H1 (cell line): Measurements from ENCODE around the gene PLCL2. TPM values are rescaled to one million over a fixed set of nuclear protein-coding genes. Genes with fewer than 3 reads are reported as not detected.

Experiments used
- CTCF ChIA-PET: fragments of 300-600 bp; sonication (Branson Sonifier 250); formaldehyde crosslinking; loops from one replicate; lab custom pipeline; 2021; ENCODE audit not compliant: partially characterized antibody; lab: Charles Lee
- POLR2A ChIA-PET: fragments of 300-600 bp; sonication (Branson Sonifier 250); formaldehyde crosslinking; loops from one replicate; lab custom pipeline; 2021; ENCODE audit warnings: inconsistent platforms; ENCODE audit not compliant: partially characterized antibody; lab: Charles Lee
- DNase-seq, 2 experiments: peaks; one replicate each; pipeline versions ENCODE4 v3.0.0 to v3.0.0-alpha.2; 2010 to 2022; ENCODE audit warnings: low spot score in 2 of 2, low read depth in 1 of 2, mixed read lengths in 1 of 2
- FAIRE-seq: peaks from 2 replicates; lab custom pipeline; 2011; peaks lifted over from hg19 to GRCh38; lab: Jason Lieb, UNC
- H2AFZ ChIP-seq: 2 replicates; pipeline ENCODE4 v1.8.1; 2012; ENCODE audit warnings: low read length, inconsistent platforms
- H2AK5ac ChIP-seq: 2 replicates; pipeline ENCODE4 v1.6.1; 2013; ENCODE audit warnings: low read depth, low read length
- H2BK120ac ChIP-seq: replicated peaks from 2 replicates; pipeline ENCODE3; 2013; ENCODE audit warnings: low read depth, low read length, inconsistent platforms
- H2BK12ac ChIP-seq: 2 replicates; pipeline ENCODE4 v1.6.1; 2013; ENCODE audit warnings: low read depth, low read length
- H2BK15ac ChIP-seq: 2 replicates; pipeline ENCODE4 v1.6.1; 2013; ENCODE audit warnings: low read length
- H2BK20ac ChIP-seq: 2 replicates; pipeline ENCODE4 v1.6.1; 2013; ENCODE audit warnings: low read length
- H2BK5ac ChIP-seq: 2 replicates; pipeline ENCODE4 v1.6.1; 2013; ENCODE audit warnings: low read depth, low read length
- H3K14ac ChIP-seq: 2 replicates; pipeline ENCODE4 v1.6.1; 2013; ENCODE audit warnings: inconsistent platforms; ENCODE audit not compliant: insufficient read length
- H3K18ac ChIP-seq: 2 replicates; pipeline ENCODE4 v1.6.1; 2013; ENCODE audit warnings: low read length; ENCODE audit errors: extremely low read depth
- H3K23ac ChIP-seq: 2 replicates; pipeline ENCODE4 v1.6.1; 2013; ENCODE audit warnings: inconsistent platforms; ENCODE audit not compliant: insufficient read length
- H3K23me2 ChIP-seq: 2 replicates; pipeline ENCODE4 v1.6.1; 2013; ENCODE audit warnings: low read depth, low read length
- H3K27ac ChIP-seq: 2 replicates; pipeline ENCODE4 v1.6.1; 2011; ENCODE audit warnings: low read depth, low read length, inconsistent platforms
- H3K27me3 ChIP-seq, 4 experiments: replicated peaks in 1 of 4; 1 replicate in 1 of 4; 2 replicates in 3 of 4; pipeline versions ENCODE4 v1.6.1 to v1.8.1; 2011 to 2013; ENCODE audit warnings: low read length in 3 of 4, mild to moderate bottlenecking in 3 of 4, inconsistent platforms in 2 of 4, mixed read lengths in 2 of 4, moderate library complexity in 1 of 4; ENCODE audit not compliant: control insufficient read depth in 3 of 4, insufficient read depth in 3 of 4; ENCODE audit errors: extremely low read depth in 1 of 4
- H3K36me3 ChIP-seq, 4 experiments: 2 replicates each; pipeline versions ENCODE4 v1.6.1 to v1.8.1; 2011 to 2013; ENCODE audit warnings: mild to moderate bottlenecking in 4 of 4, low read length in 3 of 4, moderate library complexity in 2 of 4, control low read depth in 1 of 4, inconsistent platforms in 1 of 4; ENCODE audit not compliant: insufficient read depth in 4 of 4, control insufficient read depth in 2 of 4
- H3K4ac ChIP-seq: replicated peaks from 2 replicates; pipeline ENCODE3; 2013; ENCODE audit warnings: low read length, low read depth, mixed read lengths, inconsistent platforms; ENCODE audit not compliant: insufficient read length
- H3K4me1 ChIP-seq, 4 experiments: replicated peaks in 1 of 4; 1 replicate in 1 of 4; 2 replicates in 3 of 4; pipeline versions ENCODE4 v1.6.1 to v1.8.1; 2011 to 2013; ENCODE audit warnings: low read length in 3 of 4, inconsistent platforms in 2 of 4, mixed read lengths in 1 of 4; ENCODE audit not compliant: insufficient read depth in 4 of 4, control insufficient read depth in 3 of 4
- H3K4me2 ChIP-seq, 2 experiments: 2 replicates each; pipeline versions ENCODE4 v1.6.1 to v1.8.1; 2011 to 2013; ENCODE audit warnings: low read depth in 2 of 2, low read length in 2 of 2, control low read depth in 1 of 2, inconsistent platforms in 1 of 2, mild to moderate bottlenecking in 1 of 2; ENCODE audit not compliant: insufficient read depth in 1 of 2
- H3K4me3 ChIP-seq, 4 experiments: fragments of 200-600, 300-600 bp in 1 of 4; sonication (generic), shearing (Covaris generic), sonication (Bioruptor Twin) in 1 of 4; 2 replicates each; pipeline versions ENCODE4 v1.5.1 to v1.8.1; 2011 to 2016; ENCODE audit warnings: low read length in 4 of 4, low read depth in 3 of 4, control low read depth in 2 of 4, inconsistent platforms in 2 of 4, mild to moderate bottlenecking in 2 of 4, mixed read lengths in 1 of 4, moderate library complexity in 1 of 4; ENCODE audit not compliant: insufficient read depth in 2 of 4; ENCODE audit errors: extremely low read depth in 1 of 4
- H3K56ac ChIP-seq: replicated peaks from 2 replicates; pipeline ENCODE3; 2013; ENCODE audit warnings: low read depth, mild to moderate bottlenecking, mixed read lengths, low read length, inconsistent platforms; ENCODE audit not compliant: insufficient read length
- H3K79me1 ChIP-seq: 2 replicates; pipeline ENCODE4 v1.6.1; 2013; ENCODE audit warnings: low read depth, low read length, control low read depth
- H3K79me2 ChIP-seq, 2 experiments: 2 replicates each; pipeline versions ENCODE4 v1.6.1 to v1.8.1; 2012 to 2013; ENCODE audit warnings: low read length in 2 of 2, mild to moderate bottlenecking in 2 of 2, inconsistent platforms in 1 of 2; ENCODE audit not compliant: insufficient read depth in 2 of 2, control insufficient read depth in 1 of 2
- H3K9ac ChIP-seq, 4 experiments: replicated peaks in 1 of 4; 1 replicate in 1 of 4; 2 replicates in 3 of 4; pipeline versions ENCODE4 v1.6.1 to v1.8.1; 2011 to 2013; ENCODE audit warnings: low read depth in 3 of 4, low read length in 3 of 4, control low read depth in 2 of 4, mild to moderate bottlenecking in 2 of 4, moderate library complexity in 2 of 4, inconsistent platforms in 1 of 4; ENCODE audit errors: extremely low read depth in 1 of 4
- H3K9me3 ChIP-seq, 2 experiments: 2 replicates each; pipeline versions ENCODE4 v1.6.1 to v1.8.1; 2012 to 2013; ENCODE audit warnings: mild to moderate bottlenecking in 2 of 2, moderate library complexity in 2 of 2, control low read depth in 1 of 2, inconsistent platforms in 1 of 2, low read depth in 1 of 2, low read length in 1 of 2, mixed read lengths in 1 of 2; ENCODE audit not compliant: insufficient read depth in 2 of 2
- H4K20me1 ChIP-seq, 2 experiments: replicated peaks in 1 of 2; 2 replicates each; pipeline versions ENCODE3 to v1.8.1; 2011 to 2013; ENCODE audit warnings: inconsistent platforms in 2 of 2, low read length in 2 of 2, mild to moderate bottlenecking in 1 of 2; ENCODE audit not compliant: insufficient read depth in 2 of 2, control insufficient read depth in 1 of 2
- H4K5ac ChIP-seq: 2 replicates; pipeline ENCODE4 v1.6.1; 2013; ENCODE audit warnings: low read length, low read depth, mixed read lengths, inconsistent platforms; ENCODE audit not compliant: insufficient read length
- H4K8ac ChIP-seq: 2 replicates; pipeline ENCODE4 v1.8.0; 2013; ENCODE audit warnings: mild to moderate bottlenecking, moderate library complexity, low read length, inconsistent platforms; ENCODE audit not compliant: insufficient read depth; ENCODE audit errors: extremely low read depth
- H4K91ac ChIP-seq: replicated peaks from 2 replicates; pipeline ENCODE3; 2013; ENCODE audit warnings: low read length, mixed read lengths, inconsistent platforms; ENCODE audit not compliant: insufficient read length
- ASH2L ChIP-seq: fragments of 200-600, 300-600 bp; sonication (generic); IDR thresholded peaks from one replicate; pipeline ENCODE4 v1.7.1; 2017; ENCODE audit warnings: low read length
- BCL11A ChIP-seq, 2 experiments: IDR thresholded peaks; one replicate each; pipeline ENCODE4 v1.6.1; 2011; ENCODE audit warnings: low read depth in 2 of 2, low read length in 2 of 2, mild to moderate bottlenecking in 2 of 2
- CBX8 ChIP-seq: fragments of 300-800, 300-1000 bp; sonication (generic); IDR thresholded peaks from 2 replicates; pipeline ENCODE4 v1.7.1; 2016; ENCODE audit warnings: low read depth, low read length, borderline replicate concordance
- CEBPB ChIP-seq: IDR thresholded peaks from 2 replicates; pipeline ENCODE4 v1.6.1; 2012; ENCODE audit warnings: low read depth, low read length
- CHD2 ChIP-seq: IDR thresholded peaks from 2 replicates; pipeline ENCODE4 v1.6.1; 2012; ENCODE audit warnings: low read length, improper control_type of control experiment
- CREB1 ChIP-seq: IDR thresholded peaks from 2 replicates; pipeline ENCODE4 v1.6.1; 2012; ENCODE audit warnings: inconsistent platforms
- JUN ChIP-seq: IDR thresholded peaks from 2 replicates; pipeline ENCODE4 v1.6.1; 2011; ENCODE audit warnings: low read depth, mild to moderate bottlenecking, improper control_type of control experiment, low read length
- NANOG ChIP-seq: IDR thresholded peaks from 2 replicates; pipeline ENCODE4 v1.6.1; 2011; ENCODE audit warnings: low read length, low read depth, mild to moderate bottlenecking, inconsistent platforms; ENCODE audit not compliant: insufficient read depth, poor library complexity, severe bottlenecking
- PHF8 ChIP-seq: fragments of 200-600 bp; sonication (generic); conservative IDR thresholded peaks from 2 replicates; pipeline ENCODE4 v1.7.1; 2012; ENCODE audit warnings: low read depth, mild to moderate bottlenecking, inconsistent platforms, low read length, moderate library complexity
- POLR2AphosphoS5 ChIP-seq: IDR thresholded peaks from 2 replicates; pipeline ENCODE4 v1.6.1; 2011; ENCODE audit warnings: low read depth, low read length
- SIX5 ChIP-seq: IDR thresholded peaks from 2 replicates; pipeline ENCODE4 v1.6.1; 2011; ENCODE audit warnings: mild to moderate bottlenecking, low read depth, low read length
- SP1 ChIP-seq: IDR thresholded peaks from 2 replicates; pipeline ENCODE4 v1.6.1; 2011; ENCODE audit warnings: low read depth, low read length
- TBP ChIP-seq: IDR thresholded peaks from 2 replicates; pipeline ENCODE4 v1.6.1; 2011; ENCODE audit warnings: low read depth, low read length, improper control_type of control experiment
- WGBS, 2 experiments: shearing (Covaris generic) in 1 of 2; methylation state at CpG; one replicate each; pipeline versions ENCODE4 v1.1.6 to v1.1.7; 2013 to 2015; ENCODE audit warnings: low lambda C conversion rate in 2 of 2, mixed read lengths in 2 of 2, inconsistent platforms in 1 of 2, low coverage in 1 of 2, missing lambda C conversion rate in 1 of 2; ENCODE audit not compliant: insufficient replicate concordance in 2 of 2, insufficient coverage in 1 of 2, insufficient read length in 1 of 2; ENCODE audit errors: extremely low coverage in 1 of 2, missing lambda C conversion rate in 1 of 2; 5-methylcytosine and 5-hydroxymethylcytosine counted together
- polyA plus RNA-seq, 7 experiments: library from polyadenylated mRNA; depleted of rRNA in 3 of 7; stranded (reverse) in 5 of 7; unstranded in 2 of 7; fragments of >200 nt in 5 of 7; fragments of 200-250 nt in 2 of 7; gene quantifications; 1 replicate in 5 of 7; 2 replicates in 1 of 7; 4 replicates in 1 of 7; pipeline versions ENCODE4 v1.2.1 to v1.2.3, GENCODE V29; 2011 to 2013; ENCODE audit warnings: missing spikeins in 2 of 7, mixed read lengths in 2 of 7
- total RNA-seq: library from RNA; stranded (reverse); fragmentation: NEBNext Ultra II Directional; extraction: Animal tissue kit (Norgen Biotek cat#: 25700); gene quantifications from 2 replicates; pipeline ENCODE4 v1.2.1, GENCODE V29; 2021
- TF ChIP-seq, protein P1 (sequence below): IDR thresholded peaks from 2 replicates; pipeline ENCODE4 v1.6.1; 2011; ENCODE audit warnings: low read depth, mild to moderate bottlenecking, low read length; ENCODE audit not compliant: insufficient read depth

PLCL2 gene
- total and polyA plus RNA-seq, 2 of the 8 experiments (the other 6 are each of a cell fraction or from before 2014, with no cell fraction given), result 3.5 to 6.8 TPM

DNA sequence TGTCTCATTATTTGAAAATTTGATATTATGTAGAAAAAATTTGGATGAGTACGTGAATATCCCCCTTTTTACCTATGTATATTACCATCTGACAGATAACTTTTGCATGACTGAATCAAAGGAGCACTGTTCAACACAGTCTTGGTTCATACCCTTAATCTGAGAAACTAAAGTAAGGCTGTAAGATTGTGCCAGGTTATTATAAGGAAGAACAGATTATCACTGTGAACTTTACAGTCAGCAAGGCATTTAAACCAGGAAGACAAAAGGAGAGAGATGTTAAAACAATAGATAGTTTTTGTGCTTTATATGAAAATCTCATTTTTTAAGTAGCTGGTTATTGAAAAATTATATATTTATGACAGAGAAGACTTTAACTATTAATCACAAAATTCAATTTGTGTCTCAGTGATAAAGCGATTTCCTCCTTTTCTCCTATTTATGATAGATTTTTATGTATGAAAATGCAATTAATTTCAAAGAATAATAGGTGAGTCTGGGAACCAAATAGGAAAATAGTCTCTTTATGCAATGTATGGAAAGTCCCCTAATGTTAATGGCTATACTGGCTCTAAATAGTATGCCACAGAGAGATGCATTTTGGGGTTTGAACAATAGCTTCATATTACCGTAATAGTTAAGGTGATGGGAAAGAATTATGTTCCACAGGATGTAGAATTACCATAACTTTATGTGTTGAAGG, 33.4 kb downstream of the PLCL2 start:
- Histone ChIP-seq H3K4me2 (no peak overlapping the region), H3K36me3 (no peaks in the 10 kb centered on the region), H3K9me3 (no peaks in the 10 kb centered on the region), H3K79me2 (peaks cover 0 to 22% of the 10 kb centered on the region in 2 experiments; a peak in 3 of 4 replicates), H3K14ac (no peak overlapping the region), H2BK5ac (no peak overlapping the region), H4K91ac (no peak overlapping the region), H3K4me3 (no peak overlapping the region), H4K8ac (no peak overlapping the region), H4K5ac (no peak overlapping the region), H2BK20ac (no peak overlapping the region), H2AFZ (no peak overlapping the region), H2BK12ac (no peak overlapping the region), H3K23me2 (no peaks in the 10 kb centered on the region), H3K9ac (no peak overlapping the region), H3K4ac (no peak overlapping the region), H3K79me1 (no peaks in the 10 kb centered on the region), H2BK120ac (no peak overlapping the region), H3K23ac (no peak overlapping the region), H3K27ac (no peak overlapping the region), H4K20me1 (no peaks in the 10 kb centered on the region), H3K4me1 (peaks cover 2 to 9% (median 5%) of the 10 kb centered on the region in 4 experiments; a peak in 5 of 7 replicates), H3K56ac (no peak overlapping the region), H2AK5ac (no peak overlapping the region), H3K27me3 (no peaks in the 10 kb centered on the region), H3K18ac (no peak overlapping the region), H2BK15ac (no peak overlapping the region)
- DNase-seq (no peak), FAIRE-seq (no peak)
- WGBS, 2 experiments, result 93% methylated on average over 3 of the region's 3 CpGs; no CpG with 5 or more reads in 1 of the 2 experiments
- TF ChIP-seq SIX5 (no peak), PHF8 (no peak), BCL11A (IDR thresholded peaks at IDR 0.05; ENCODE audit: low read depth in 2 of 2, low read length in 2 of 2) (no peak), SP1 (no peak), CEBPB (no peak), POLR2AphosphoS5 (no peak), JUN (no peak), ASH2L (no peak), TBP (no peak), CBX8 (no peak), NANOG (no peak), CREB1 (no peak), CHD2 (no peak)
- TF ChIP-seq, protein P1, sequence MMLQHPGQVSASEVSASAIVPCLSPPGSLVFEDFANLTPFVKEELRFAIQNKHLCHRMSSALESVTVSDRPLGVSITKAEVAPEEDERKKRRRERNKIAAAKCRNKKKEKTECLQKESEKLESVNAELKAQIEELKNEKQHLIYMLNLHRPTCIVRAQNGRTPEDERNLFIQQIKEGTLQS, result no peak
- CTCF ChIA-PET, result interaction anchor here (1.5 to 1.6 kb wide), 2 partner anchors 10 to 194 kb away, joined by 5 to 8 read pairs; no protein-coding TSS in a partner anchor
- POLR2A ChIA-PET, result no interaction called here
